GM12872 (cell line): ENCODE measurements around the gene PVALB.

ENCODE experiments used
- TF ChIP-seq, protein P1 (sequence below): IDR thresholded peaks from 3 replicates; pipeline ENCODE4 v1.5.1; 2011; ENCODE audit warnings: low read depth, mild to moderate bottlenecking, low read length, moderate library complexity; ENCODE audit not compliant: insufficient read depth

PVALB gene

DNA sequence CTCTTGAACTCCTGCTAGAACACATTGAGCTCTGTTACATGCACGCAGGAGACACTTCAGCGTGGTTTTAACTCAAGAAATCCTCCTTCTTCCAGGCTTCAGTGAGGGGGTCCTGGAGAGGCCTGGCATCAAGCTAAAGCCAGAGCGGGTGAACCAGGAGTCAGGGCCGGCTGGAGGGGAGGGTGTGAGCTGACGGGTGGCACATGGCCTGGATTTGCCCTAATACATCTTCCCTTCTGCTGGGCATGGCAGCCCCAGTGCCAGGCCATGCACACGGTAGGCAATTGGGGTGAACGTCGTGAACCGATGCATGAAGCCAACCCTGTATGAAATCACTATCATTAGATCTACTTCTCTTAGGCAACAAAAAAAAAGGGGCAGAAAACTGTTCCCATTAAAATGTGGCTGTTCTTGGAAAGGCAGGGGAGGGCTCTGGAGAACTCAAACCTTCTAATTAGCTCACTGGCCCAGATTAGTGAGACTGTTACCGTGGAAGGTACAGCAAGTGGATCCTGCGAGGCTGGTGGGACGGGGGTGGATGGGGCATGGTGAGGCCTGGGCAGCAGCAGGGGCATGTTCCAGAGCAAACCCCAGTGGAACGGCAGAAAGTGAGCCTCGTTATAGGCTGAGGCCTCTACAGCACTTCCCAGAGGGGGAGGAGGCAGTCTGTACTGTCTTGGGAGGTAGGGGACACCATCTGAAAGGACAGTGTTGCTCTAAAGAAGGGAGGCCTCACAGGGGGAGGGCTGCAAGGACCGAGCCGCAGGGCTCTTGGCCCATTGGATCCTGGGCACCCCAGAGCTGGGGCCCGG is 51.5 kb downstream of the PVALB start:
- TF ChIP-seq, protein P1, sequence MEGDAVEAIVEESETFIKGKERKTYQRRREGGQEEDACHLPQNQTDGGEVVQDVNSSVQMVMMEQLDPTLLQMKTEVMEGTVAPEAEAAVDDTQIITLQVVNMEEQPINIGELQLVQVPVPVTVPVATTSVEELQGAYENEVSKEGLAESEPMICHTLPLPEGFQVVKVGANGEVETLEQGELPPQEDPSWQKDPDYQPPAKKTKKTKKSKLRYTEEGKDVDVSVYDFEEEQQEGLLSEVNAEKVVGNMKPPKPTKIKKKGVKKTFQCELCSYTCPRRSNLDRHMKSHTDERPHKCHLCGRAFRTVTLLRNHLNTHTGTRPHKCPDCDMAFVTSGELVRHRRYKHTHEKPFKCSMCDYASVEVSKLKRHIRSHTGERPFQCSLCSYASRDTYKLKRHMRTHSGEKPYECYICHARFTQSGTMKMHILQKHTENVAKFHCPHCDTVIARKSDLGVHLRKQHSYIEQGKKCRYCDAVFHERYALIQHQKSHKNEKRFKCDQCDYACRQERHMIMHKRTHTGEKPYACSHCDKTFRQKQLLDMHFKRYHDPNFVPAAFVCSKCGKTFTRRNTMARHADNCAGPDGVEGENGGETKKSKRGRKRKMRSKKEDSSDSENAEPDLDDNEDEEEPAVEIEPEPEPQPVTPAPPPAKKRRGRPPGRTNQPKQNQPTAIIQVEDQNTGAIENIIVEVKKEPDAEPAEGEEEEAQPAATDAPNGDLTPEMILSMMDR, result no peak

- TF ChIP-seq, protein P1, result no peak
Measured at GRCh38 chr22:36764641-36765040, 52.2 kb downstream of the PVALB start.

DNA sequence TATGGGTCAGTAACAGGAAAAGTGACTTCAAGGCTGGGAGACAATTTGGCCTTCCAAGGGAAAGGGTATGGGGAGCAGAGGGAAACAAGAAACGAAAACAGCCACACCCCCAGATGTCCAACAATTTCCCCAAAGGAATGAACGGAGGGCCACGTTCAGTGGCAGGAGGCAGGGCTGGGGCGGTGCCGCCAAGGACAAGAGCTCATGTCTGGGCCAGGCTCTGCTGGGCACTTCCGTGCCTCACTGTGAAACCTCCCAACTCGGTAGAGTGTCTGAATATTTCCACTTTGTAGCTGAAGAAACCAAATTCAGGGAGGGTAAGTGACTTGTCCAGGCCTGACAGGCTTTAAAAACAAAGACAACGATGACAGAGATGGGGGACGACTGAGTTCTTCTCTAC is 52.8 kb downstream of the PVALB start:
- TF ChIP-seq, protein P1, result no peak

- TF ChIP-seq, protein P1, result no peak
Measured at GRCh38 chr22:36763576-36763975, 53.3 kb downstream of the PVALB start.

DNA sequence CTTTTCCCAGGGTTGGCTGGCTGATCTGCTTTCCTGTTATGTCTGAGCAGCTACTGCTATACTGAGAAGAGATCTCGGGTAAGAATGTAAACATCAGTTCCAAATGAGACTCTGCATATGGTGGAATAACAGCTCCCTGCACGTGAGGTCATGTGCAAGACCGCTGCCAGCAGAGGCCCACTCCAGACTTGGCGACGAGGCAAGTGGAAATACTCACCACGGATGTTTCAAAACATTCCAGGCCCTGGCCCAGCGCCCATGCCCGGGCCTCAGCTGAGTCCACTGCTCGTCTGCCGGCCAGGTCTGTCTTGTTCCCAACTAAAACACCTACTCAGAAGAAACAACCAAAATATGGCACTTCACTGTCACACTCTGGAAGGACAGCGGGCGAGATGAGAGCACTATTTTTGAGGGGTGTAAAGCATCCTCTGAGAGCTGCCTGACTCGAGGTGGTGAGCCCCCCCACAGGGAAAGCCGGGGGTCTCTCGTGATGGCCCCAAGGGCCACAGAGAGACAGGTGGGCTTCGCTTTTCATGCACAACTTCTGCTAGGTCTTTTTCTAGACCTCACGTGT is 54.1 kb downstream of the PVALB start:
- TF ChIP-seq, protein P1, result no peak

DNA sequence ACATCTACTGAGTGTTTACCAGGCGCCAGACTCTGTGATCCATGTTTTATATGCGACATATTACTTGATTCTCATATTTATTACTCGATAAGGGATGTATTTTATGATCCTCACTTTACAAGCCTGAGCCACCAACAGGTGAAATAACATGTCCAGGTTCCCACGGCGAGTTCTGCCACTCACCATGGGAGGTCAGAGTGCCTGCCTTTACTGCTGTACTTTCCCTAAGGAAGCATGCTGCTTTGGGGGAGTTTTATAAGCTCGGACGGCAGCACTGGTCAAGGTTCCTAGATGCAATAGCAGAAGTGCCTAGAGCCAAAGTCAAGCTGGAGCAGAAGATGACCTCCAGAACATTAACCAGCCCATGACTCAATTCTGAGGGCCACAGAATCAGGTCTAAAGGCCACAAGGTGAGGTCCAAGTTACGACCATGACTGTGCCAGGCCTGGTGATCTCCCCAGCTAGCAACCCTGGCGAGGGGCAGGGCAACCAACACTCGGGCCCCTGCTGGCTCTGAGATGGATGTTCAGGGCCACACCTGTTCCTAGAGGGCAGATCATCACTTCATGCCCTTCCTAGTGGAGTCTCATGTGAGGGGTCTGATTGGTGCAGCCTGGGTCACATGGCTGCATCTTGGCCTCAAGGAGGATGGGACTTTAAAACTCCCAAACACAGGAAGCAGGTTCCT is 55.1 kb downstream of the PVALB start:
- TF ChIP-seq, protein P1, result no peak

DNA sequence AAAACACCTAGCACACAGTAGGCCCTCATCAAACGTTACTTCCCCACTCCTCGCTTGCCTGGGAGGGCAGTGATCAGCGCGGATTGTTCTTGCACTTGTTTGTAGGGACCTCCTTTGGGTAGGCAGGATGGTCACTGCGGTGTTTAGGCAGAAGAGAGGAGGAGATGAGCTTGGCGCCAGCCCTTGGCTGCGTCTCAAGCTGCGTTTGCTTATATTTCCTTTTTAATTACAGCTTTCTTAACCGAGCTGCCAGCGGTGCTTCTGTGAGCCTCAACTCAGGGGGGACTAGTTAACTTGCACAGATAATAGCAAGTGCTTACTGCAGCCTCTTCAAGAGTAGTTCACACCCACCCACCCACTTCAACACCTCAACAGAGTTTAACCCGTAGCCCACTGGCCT is 56.0 kb downstream of the PVALB start:
- TF ChIP-seq, protein P1, result no peak
